Epithelial cell of proximal tubule (primary cell): ENCODE measurements around the gene TRIM54. TPM values are rescaled to one million over a fixed set of nuclear protein-coding genes. Genes with fewer than 3 reads are reported as not detected.
A peak's percentile ranks its signal among the peaks of the same experiment; 100 is the strongest.
"Not testable (repeated sequence)": the region's sequence is repeated elsewhere in the genome, so short reads cannot be mapped to it uniquely, and the experiment has no call there.

Experiments used
- DNase-seq: peaks from one replicate; pipeline ENCODE4 v3.0.0-alpha.2; 2011; ENCODE audit warnings: low read depth
- H3K4me3 ChIP-seq: 2 replicates; pipeline ENCODE4 v1.5.1; 2011; ENCODE audit warnings: low read depth, mild to moderate bottlenecking, low read length
- CTCF ChIP-seq: conservative IDR thresholded peaks from 2 replicates; pipeline ENCODE4 v1.5.1; 2012; ENCODE audit warnings: low read depth, mild to moderate bottlenecking, low read length
- total RNA-seq: library from RNA; depleted of rRNA; stranded (reverse); fragments of >200 nt; gene quantifications from 2 replicates; pipeline ENCODE4 v1.2.3, GENCODE V29; 2015

The TRIM54 gene
- total RNA-seq, 1 donor from 2014 or later, result 1.5 TPM

GRCh38 chr2:27264253-27264752 is 17.9 kb upstream of the TRIM54 start:
- H3K4me3 ChIP-seq, result no peak overlapping the region
- no peak for DNase-seq
- no peak for TF ChIP-seq CTCF

- no peak for DNase-seq
- TF ChIP-seq CTCF, result peak; percentile 50
- H3K4me3 ChIP-seq, result peak overlapping the region; percentile 24
These were observed 17.3 kb upstream of the TRIM54 start for GRCh38 chr2:27264753-27265535.

GRCh38 chr2:27265536-27265870 is 16.7 kb upstream of the TRIM54 start:
- no peak for TF ChIP-seq CTCF
- no peak overlapping the region for H3K4me3 ChIP-seq
- DNase-seq, result no peak

- not testable (repeated sequence) for DNase-seq, H3K4me3 ChIP-seq
These were observed 13.9 kb upstream of the TRIM54 start for GRCh38 chr2:27268296-27268695.

GRCh38 chr2:27270131-27270530 is 12.1 kb upstream of the TRIM54 start:
- no peak overlapping the region for H3K4me3 ChIP-seq
- DNase-seq, result no peak
- TF ChIP-seq CTCF, result no peak

- no peak overlapping the region for H3K4me3 ChIP-seq
- no peak for DNase-seq
- no peak for TF ChIP-seq CTCF
These were observed 11.6 kb upstream of the TRIM54 start for GRCh38 chr2:27270670-27271069.

GRCh38 chr2:27271631-27272340 is 10.4 kb upstream of the TRIM54 start:
- TF ChIP-seq CTCF, result no peak
- no peak overlapping the region for H3K4me3 ChIP-seq
- DNase-seq, result no peak

- not testable (repeated sequence) for DNase-seq, H3K4me3 ChIP-seq
These were observed 9.4 kb upstream of the TRIM54 start for GRCh38 chr2:27272537-27273522.
